ENCODE data around the gene TKT.
"Not testable (repeated sequence)": the region's sequence is repeated elsewhere in the genome, so short reads cannot be mapped to it uniquely, and the experiment has no call there.

The TKT gene

DNA sequence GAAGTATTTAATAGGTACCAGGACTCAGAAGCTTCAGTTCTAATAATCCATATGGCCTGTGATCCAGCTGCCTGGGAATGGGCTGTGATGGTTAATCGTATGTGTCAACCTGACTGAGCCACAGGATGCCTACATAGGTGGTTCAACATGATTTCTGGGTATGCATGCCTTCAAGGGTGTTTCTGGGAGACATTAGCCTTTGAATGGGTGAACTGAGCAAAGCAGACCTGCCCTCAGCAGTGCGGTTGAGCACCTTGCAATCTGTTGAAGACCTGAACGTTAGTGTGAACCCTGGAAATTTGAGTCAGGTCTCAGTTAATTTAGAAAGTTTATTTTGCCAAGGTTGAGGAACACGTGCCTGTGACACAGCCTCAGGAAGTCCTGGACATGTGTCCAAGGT is 22.8 kb upstream of the TKT start:
- H3K27me3 ChIP-seq (ENCODE audit: control insufficient read depth, insufficient read depth, low read length): no peaks in the 10 kb centered on the region
- H3K4me3 ChIP-seq (ENCODE audit: low read depth, low read length): no peak overlapping the region
- H3K4me1 ChIP-seq (ENCODE audit: control insufficient read depth, insufficient read depth, low read length): peaks cover 2% of the 10 kb centered on the region
- H3K9ac ChIP-seq (ENCODE audit: low read depth, low read length): no peak overlapping the region
- H3K36me3 ChIP-seq (ENCODE audit: control insufficient read depth, insufficient read depth, low read length): no peaks in the 10 kb centered on the region
- H3K9me3 ChIP-seq (ENCODE audit: control insufficient read depth, insufficient read depth, low read length): no peaks in the 10 kb centered on the region

DNA sequence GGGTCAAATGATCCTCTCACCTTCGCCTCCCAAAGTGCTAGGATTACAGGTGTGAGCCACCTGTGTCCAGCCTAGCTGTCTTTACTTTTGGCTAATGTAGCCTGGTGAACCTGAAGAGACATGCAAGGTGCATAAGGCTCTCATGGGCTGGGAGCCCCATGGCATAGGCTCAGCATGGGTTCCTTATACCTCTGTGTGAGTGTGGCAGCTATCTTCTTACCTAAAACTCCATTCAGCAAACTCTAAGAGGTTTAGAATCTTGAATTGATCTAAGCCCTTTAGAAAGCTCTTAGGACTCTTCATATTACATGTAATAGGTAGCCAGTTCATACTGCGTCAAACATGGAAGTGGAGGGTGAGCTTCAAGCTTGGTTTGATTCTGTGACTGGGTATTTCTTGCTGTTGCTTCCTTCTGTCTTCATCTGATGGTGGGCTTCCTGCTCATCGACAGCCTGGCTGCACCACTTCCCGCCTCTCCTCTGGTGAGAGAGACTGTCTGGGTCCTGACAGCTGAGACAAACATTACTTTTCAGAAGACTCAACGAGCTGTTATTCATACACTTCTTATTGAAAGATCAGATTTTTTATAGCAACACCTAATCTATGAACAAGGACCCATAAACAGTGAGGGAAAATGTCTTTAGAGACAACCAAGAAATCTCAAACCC is 19.2 kb upstream of the TKT start:
- Histone ChIP-seq H3K9me3 (ENCODE audit: control insufficient read depth, insufficient read depth, low read length) (no peaks in the 10 kb centered on the region), H3K36me3 (ENCODE audit: control insufficient read depth, insufficient read depth, low read length) (no peaks in the 10 kb centered on the region), H3K27me3 (ENCODE audit: control insufficient read depth, insufficient read depth, low read length) (no peaks in the 10 kb centered on the region), H3K4me1 (ENCODE audit: control insufficient read depth, insufficient read depth, low read length) (peaks cover 8% of the 10 kb centered on the region), H3K4me3 (ENCODE audit: low read depth, low read length) (no peak overlapping the region), H3K9ac (ENCODE audit: low read depth, low read length) (no peak overlapping the region)

DNA sequence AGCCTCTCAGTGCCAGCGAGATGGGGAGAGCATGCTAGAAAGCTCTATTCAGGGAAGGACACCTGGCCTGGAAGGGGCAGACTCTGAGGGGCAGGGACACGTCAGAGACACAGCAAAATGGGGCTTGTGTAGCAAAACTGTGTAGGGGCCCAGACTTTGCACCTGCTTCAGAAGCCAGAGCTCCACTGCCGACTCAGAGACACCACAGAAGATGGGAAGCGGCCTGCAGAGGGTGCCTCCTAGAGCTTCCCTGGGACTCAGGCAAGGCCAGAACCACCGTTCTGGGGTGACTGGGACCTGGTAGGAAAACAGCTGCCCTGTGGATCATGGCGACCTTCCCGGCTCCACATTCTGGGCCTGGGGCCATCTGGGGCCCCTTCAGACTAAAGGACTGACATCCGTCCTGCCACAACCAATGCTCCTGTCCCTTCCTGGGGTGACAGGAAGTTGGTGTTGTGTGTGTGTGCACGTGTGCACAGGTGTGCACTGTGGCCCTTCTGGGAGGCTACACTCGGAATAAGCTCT is 17.4 kb upstream of the TKT start:
- Histone ChIP-seq H3K4me3 (ENCODE audit: low read depth, low read length) (no peak overlapping the region), H3K9ac (ENCODE audit: low read depth, low read length) (no peak overlapping the region), H3K27me3 (ENCODE audit: control insufficient read depth, insufficient read depth, low read length) (no peaks in the 10 kb centered on the region), H3K9me3 (ENCODE audit: control insufficient read depth, insufficient read depth, low read length) (no peaks in the 10 kb centered on the region), H3K4me1 (ENCODE audit: control insufficient read depth, insufficient read depth, low read length) (peaks cover 12% of the 10 kb centered on the region), H3K36me3 (ENCODE audit: control insufficient read depth, insufficient read depth, low read length) (no peaks in the 10 kb centered on the region)

DNA sequence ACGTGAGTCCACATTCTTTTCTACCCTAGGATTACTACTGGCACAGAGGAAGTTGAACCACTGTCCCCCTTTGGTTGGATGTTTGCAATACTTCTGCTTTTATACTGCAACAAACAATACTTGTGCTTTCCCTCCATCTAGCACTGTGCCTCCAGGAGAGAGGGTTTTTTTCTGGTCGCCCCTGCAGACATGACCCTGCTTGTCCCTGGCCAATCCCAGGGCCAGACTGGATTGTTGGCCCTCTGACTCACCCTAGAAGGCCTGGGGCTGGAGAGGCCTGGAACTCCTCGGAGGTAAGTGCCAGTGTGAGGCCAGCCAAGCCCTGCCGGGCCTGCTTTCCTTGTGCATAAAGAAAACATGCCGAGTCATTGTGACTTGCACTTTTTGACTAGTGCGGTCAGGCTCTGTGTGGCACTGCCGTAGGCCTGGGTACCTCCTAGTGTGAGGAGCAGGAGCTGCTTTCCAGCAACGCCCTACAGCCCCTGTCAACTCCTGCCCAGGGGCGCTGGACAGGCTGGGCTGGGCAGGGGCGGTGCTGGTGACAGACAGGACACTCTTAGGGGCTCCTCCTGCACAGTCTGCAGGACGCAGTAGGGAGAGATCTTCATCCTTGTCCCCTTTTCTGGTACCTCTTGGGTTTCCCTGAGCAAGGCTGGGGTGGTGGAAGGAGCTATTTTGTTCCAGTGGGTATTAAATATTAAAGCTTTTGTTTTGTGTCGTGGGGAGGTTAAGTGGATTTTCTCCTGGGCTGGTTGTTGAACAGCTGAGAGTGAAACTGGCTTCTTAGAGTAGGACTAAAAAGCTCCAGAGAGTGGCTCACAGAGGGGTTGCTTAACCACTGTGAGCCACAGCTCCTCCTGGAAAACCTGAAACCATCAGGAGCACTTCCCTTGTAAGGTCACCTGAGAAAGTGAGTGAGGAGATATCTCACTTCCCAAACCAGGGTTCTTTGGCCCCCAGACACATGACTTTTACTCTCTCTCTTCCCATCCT is 14.4 kb upstream of the TKT start:
- Histone ChIP-seq H3K4me3 (ENCODE audit: low read depth, low read length) (no peak overlapping the region), H3K9me3 (ENCODE audit: control insufficient read depth, insufficient read depth, low read length) (no peaks in the 10 kb centered on the region), H3K4me1 (ENCODE audit: control insufficient read depth, insufficient read depth, low read length) (peaks cover 12% of the 10 kb centered on the region), H3K36me3 (ENCODE audit: control insufficient read depth, insufficient read depth, low read length) (no peaks in the 10 kb centered on the region), H3K27me3 (ENCODE audit: control insufficient read depth, insufficient read depth, low read length) (no peaks in the 10 kb centered on the region), H3K9ac (ENCODE audit: low read depth, low read length) (peak overlapping the region; percentile 32)

DNA sequence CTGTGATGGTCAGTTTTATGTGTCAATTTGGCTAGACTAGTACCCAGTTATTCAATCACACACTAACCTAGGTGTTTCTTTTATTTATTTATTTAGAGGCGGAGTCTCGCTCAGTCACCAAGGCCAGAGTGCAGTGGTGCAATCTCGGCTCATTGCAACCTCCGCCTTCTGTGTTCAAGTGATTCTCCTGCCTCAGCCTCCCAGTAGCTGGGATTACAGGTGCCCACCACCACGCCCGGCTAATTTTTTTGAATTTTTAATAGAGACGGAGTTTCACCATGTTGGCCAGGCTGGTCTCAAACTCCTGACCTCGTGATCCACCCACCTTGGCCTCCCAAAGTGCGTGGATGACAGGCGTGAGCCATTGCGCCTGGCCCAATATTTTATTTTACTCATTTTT is 13.4 kb upstream of the TKT start:
- not testable (repeated sequence) for H3K4me3 ChIP-seq (ENCODE audit: low read depth, low read length); H3K27me3 ChIP-seq (ENCODE audit: control insufficient read depth, insufficient read depth, low read length); H3K4me1 ChIP-seq (ENCODE audit: control insufficient read depth, insufficient read depth, low read length); H3K9me3 ChIP-seq (ENCODE audit: control insufficient read depth, insufficient read depth, low read length); H3K36me3 ChIP-seq (ENCODE audit: control insufficient read depth, insufficient read depth, low read length); H3K9ac ChIP-seq (ENCODE audit: low read depth, low read length)

DNA sequence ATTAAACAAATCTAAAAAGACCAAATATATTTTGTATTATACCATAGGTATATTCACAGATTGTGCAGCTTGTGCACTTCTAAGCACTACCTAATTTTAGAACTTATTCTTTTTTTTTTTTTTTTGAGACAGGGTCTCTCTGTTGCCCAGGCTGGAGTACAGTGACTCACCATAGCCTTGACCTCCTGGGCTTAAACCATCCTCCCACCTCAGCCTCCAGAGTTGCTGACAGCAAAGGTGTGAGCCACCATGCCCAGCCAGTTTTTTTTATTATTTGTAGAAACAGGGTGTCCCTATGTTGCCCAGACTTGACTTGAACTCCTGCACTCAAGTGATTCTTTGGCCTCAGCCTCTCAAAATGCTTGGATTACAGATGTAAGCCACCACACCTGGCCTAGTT is 11.9 kb upstream of the TKT start:
- no peaks in the 10 kb centered on the region for H3K9me3 ChIP-seq (ENCODE audit: control insufficient read depth, insufficient read depth, low read length)
- H3K36me3 ChIP-seq (ENCODE audit: control insufficient read depth, insufficient read depth, low read length): no peaks in the 10 kb centered on the region
- H3K4me1 ChIP-seq (ENCODE audit: control insufficient read depth, insufficient read depth, low read length): peaks cover 10% of the 10 kb centered on the region
- no peaks in the 10 kb centered on the region for H3K27me3 ChIP-seq (ENCODE audit: control insufficient read depth, insufficient read depth, low read length)
- no peak overlapping the region for H3K9ac ChIP-seq (ENCODE audit: low read depth, low read length)
- no peak overlapping the region for H3K4me3 ChIP-seq (ENCODE audit: low read depth, low read length)

DNA sequence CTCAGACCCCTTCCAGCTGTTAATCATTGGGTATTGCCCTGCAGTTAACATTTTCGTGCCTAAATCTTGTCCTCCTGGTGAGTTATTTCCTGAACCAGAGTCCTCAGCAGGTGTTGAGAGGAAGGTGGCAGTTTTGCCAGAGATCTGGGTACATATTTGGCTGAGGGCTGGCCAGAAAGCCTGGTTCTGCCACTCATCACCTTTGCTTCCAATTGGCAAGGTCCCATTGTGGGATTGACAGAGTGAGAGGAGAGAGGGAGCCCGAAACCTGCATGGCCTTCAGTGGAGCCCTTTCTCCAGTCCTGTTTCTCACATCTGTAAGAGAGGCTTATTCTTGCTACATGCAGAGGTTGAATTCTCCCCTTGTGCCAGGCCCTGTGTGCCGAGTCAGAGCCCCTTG is 8.9 kb upstream of the TKT start:
- no peak overlapping the region for H3K4me3 ChIP-seq (ENCODE audit: low read depth, low read length)
- no peaks in the 10 kb centered on the region for H3K36me3 ChIP-seq (ENCODE audit: control insufficient read depth, insufficient read depth, low read length)
- no peaks in the 10 kb centered on the region for H3K27me3 ChIP-seq (ENCODE audit: control insufficient read depth, insufficient read depth, low read length)
- no peaks in the 10 kb centered on the region for H3K9me3 ChIP-seq (ENCODE audit: control insufficient read depth, insufficient read depth, low read length)
- H3K4me1 ChIP-seq (ENCODE audit: control insufficient read depth, insufficient read depth, low read length): peaks cover 6% of the 10 kb centered on the region
- no peak overlapping the region for H3K9ac ChIP-seq (ENCODE audit: low read depth, low read length)

GRCh38 chr3:53263907-53264306 is 8.1 kb upstream of the TKT start:
- Histone ChIP-seq H3K9ac (ENCODE audit: low read depth, low read length) (no peak overlapping the region), H3K9me3 (ENCODE audit: control insufficient read depth, insufficient read depth, low read length) (no peaks in the 10 kb centered on the region), H3K4me3 (ENCODE audit: low read depth, low read length) (no peak overlapping the region), H3K4me1 (ENCODE audit: control insufficient read depth, insufficient read depth, low read length) (peaks cover 13% of the 10 kb centered on the region), H3K36me3 (ENCODE audit: control insufficient read depth, insufficient read depth, low read length) (no peaks in the 10 kb centered on the region), H3K27me3 (ENCODE audit: control insufficient read depth, insufficient read depth, low read length) (no peaks in the 10 kb centered on the region)

GRCh38 chr3:53261712-53262111 is 5.9 kb upstream of the TKT start:
- Histone ChIP-seq H3K9ac (ENCODE audit: low read depth, low read length) (no peak overlapping the region), H3K36me3 (ENCODE audit: control insufficient read depth, insufficient read depth, low read length) (no peaks in the 10 kb centered on the region), H3K27me3 (ENCODE audit: control insufficient read depth, insufficient read depth, low read length) (no peaks in the 10 kb centered on the region), H3K4me1 (ENCODE audit: control insufficient read depth, insufficient read depth, low read length) (peaks cover 21% of the 10 kb centered on the region), H3K4me3 (ENCODE audit: low read depth, low read length) (no peak overlapping the region), H3K9me3 (ENCODE audit: control insufficient read depth, insufficient read depth, low read length) (no peaks in the 10 kb centered on the region)

DNA sequence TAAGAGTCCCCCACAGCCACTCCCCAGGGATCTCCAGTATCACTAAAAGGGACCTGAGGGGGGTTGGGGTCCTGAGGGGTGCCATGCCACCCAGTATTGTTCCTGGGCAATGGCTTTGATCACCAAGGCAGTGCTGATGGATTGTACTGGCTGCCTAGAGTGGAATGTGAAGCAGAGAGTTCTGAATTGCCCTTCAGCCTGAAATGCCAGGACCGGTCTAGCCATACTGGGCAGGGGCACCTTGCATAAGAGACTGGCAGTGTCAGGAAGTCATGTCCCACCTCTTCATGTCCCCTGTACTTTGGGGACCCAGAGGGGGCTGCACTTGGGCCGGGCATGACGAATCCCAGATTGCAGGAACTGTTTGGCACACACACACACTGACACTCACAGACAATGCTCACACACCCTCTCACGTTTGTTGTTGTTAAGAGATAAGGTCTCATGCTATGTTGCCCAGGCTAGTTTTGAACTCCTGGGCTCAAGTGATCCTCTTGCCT is 4.5 kb upstream of the TKT start:
- Histone ChIP-seq H3K36me3 (ENCODE audit: control insufficient read depth, insufficient read depth, low read length) (no peaks in the 10 kb centered on the region), H3K4me1 (ENCODE audit: control insufficient read depth, insufficient read depth, low read length) (peaks cover 21% of the 10 kb centered on the region), H3K27me3 (ENCODE audit: control insufficient read depth, insufficient read depth, low read length) (no peaks in the 10 kb centered on the region), H3K4me3 (ENCODE audit: low read depth, low read length) (no peak overlapping the region), H3K9me3 (ENCODE audit: control insufficient read depth, insufficient read depth, low read length) (no peaks in the 10 kb centered on the region), H3K9ac (ENCODE audit: low read depth, low read length) (no peak overlapping the region)

GRCh38 chr3:53259427-53260259 is 3.8 kb upstream of the TKT start:
- peak overlapping the region; percentile 32 for H3K9ac ChIP-seq (ENCODE audit: low read depth, low read length)

More at GRCh38 chr3:53259427-53260259, 3.8 kb upstream of the TKT start:
- no peaks in the 10 kb centered on the region for H3K27me3 ChIP-seq (ENCODE audit: control insufficient read depth, insufficient read depth, low read length)
- H3K4me3 ChIP-seq (ENCODE audit: low read depth, low read length): no peak overlapping the region
- no peaks in the 10 kb centered on the region for H3K9me3 ChIP-seq (ENCODE audit: control insufficient read depth, insufficient read depth, low read length)
- peaks cover 21% of the 10 kb centered on the region for H3K4me1 ChIP-seq (ENCODE audit: control insufficient read depth, insufficient read depth, low read length)
- peaks cover 5% of the 10 kb centered on the region for H3K36me3 ChIP-seq (ENCODE audit: control insufficient read depth, insufficient read depth, low read length)
